GM10266 (cell line): ENCODE measurements around the gene ID2.

Source experiments
- DNase-seq: peaks from one replicate; pipeline ENCODE4 v3.0.0; 2012; ENCODE audit errors: extremely low spot score
- TF ChIP-seq, protein P1 (sequence below): IDR thresholded peaks from 2 replicates; pipeline ENCODE4 v1.5.1; 2012; ENCODE audit warnings: mild to moderate bottlenecking, low read depth; ENCODE audit not compliant: control insufficient read depth, insufficient read depth; ENCODE audit errors: missing control alignments

Gene ID2

DNA sequence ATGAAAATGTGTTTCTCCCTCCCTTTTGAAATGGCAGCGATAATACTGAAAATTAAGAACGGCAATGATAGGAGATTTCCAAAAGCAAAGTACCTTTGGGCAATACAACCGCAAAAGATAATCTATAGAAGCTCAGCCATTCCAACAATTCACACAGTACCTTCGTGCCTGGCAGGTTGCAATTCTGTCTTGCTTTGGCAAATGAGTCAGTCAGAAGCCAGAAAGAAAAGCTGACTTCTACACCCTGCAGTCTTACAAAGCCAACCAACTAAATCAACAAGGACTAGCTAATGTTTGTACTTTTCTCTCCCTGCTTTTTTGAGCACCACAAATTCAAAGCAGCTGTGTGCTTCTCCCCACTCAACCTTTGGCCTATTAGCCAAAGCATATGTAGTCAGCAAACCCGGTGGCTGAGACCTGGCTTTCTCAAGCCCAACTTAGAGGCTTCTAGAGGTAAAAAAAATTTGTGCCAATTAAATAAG, 25.7 kb upstream of the ID2 start:
- no peak for DNase-seq
- TF ChIP-seq, protein P1, sequence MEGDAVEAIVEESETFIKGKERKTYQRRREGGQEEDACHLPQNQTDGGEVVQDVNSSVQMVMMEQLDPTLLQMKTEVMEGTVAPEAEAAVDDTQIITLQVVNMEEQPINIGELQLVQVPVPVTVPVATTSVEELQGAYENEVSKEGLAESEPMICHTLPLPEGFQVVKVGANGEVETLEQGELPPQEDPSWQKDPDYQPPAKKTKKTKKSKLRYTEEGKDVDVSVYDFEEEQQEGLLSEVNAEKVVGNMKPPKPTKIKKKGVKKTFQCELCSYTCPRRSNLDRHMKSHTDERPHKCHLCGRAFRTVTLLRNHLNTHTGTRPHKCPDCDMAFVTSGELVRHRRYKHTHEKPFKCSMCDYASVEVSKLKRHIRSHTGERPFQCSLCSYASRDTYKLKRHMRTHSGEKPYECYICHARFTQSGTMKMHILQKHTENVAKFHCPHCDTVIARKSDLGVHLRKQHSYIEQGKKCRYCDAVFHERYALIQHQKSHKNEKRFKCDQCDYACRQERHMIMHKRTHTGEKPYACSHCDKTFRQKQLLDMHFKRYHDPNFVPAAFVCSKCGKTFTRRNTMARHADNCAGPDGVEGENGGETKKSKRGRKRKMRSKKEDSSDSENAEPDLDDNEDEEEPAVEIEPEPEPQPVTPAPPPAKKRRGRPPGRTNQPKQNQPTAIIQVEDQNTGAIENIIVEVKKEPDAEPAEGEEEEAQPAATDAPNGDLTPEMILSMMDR: no peak

DNA sequence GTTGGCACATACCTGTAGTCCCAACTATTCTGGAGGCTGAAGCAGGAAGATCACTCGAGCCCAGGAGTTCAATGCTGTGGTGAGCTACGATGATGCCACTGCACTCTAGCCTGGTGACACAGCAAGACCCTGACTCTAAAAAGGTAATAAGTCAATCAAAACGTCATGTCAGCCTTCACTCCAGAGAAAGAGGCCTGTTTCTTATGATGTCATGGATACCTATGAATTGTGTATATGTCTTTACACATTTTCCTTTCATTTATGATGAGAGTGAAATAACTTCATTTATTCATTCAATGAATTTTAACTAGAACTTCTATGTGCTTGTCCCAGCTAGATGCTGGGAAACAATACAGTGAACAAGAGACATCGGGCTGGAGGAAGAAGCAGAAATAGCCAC, 25.0 kb upstream of the ID2 start:
- DNase-seq: no peak
- TF ChIP-seq, protein P1: no peak

DNA sequence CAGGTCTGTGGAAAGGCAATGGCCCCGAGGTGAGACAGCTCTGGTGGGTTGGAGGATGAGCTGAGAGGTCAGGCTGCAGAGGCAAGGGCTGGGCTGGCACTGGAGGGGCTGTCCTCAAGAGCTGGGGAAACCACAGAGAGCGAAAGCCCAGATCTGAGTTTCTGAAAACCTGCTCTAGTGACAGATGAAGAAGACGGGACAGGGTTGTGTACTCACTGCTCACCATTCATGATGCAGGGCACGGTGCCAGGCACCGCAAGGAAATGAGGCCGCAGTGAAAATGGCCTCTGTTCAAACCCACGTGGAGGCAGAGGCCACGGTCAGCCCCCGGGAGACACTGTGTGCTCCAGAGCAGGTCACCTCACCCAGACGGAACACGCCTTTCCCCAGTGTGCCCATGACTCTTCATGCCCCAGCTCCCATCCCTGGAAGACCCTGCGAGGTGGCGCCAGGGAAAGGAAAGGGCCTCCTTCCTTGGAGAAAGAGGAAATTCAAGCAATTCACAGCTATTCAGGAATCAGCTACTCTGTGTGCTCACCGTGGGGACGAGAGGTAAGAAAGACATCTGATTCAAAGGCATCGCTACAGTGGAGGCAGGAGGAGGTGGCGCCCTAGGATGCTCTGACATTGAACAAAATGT, 24.3 kb upstream of the ID2 start:
- no peak for DNase-seq
- TF ChIP-seq, protein P1: no peak

DNA sequence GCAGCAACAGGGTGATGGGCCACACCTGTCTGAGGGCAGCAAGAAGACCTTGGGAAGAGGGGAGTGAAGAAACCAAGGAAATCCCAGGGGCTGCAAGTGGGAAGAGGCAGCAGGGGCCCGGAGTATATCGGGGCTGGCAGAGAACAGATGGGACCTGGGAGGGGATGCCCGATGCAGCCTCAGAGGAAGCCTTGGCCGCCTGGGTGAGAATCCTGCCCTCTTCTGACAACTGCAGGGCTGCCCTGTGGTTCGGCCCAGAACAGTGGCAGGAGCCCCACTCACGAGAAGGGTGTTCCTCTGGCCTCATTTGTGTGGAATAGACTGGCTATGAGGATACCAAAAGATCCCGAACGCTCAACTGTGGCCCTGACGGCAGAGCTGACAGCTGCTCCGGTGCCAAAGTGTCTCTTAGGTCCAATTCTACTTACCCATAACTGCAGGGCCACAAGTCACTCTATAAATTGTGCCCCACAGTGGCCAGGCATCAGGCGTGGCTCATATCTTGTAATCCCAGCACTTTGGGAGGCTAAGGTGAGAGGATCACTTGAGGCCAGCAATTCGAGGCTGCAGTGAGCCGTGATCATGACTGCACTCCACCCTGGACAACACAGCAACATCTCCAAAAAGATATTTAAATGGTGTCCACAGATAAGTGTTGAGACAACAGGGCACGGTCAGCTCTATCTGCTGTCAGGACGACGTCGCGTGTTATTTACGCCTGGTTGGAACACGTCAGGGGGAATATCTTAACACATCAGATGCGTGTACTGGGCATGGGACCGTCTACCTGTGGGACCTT, 23.6 kb upstream of the ID2 start:
- no peak for DNase-seq
- TF ChIP-seq, protein P1: no peak

DNA sequence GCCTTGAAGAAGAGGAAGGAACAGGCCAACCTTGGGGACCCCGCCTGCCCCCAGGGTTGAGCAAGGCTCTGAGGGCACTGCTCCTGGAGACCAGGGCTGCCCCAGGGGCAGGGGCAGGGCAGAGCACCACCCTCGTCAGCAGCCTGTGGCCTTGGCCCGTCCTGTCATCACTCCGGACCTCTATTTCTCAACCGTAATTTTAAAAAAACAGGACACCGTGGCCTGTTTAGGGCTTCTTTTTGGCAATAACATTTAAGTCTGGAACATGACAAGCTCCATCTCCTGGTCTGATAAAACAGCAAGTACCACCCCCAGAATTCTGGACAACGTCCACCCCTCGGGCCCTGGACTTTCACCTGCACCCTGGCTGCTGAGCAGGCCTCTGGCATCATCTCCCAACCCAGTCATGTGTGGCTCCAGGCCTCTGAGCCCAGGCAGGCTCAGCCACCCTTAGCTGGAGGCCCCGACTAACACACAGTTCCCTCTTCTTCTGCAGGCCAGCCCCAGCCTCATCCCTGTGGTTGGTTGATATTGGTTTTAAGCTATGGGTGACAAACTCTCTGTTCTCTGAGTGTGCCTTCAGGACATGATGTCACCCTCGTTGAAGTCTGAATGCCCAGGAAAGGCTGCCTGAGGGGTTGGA, 22.6 kb upstream of the ID2 start:
- TF ChIP-seq, protein P1: no peak
- no peak for DNase-seq

DNA sequence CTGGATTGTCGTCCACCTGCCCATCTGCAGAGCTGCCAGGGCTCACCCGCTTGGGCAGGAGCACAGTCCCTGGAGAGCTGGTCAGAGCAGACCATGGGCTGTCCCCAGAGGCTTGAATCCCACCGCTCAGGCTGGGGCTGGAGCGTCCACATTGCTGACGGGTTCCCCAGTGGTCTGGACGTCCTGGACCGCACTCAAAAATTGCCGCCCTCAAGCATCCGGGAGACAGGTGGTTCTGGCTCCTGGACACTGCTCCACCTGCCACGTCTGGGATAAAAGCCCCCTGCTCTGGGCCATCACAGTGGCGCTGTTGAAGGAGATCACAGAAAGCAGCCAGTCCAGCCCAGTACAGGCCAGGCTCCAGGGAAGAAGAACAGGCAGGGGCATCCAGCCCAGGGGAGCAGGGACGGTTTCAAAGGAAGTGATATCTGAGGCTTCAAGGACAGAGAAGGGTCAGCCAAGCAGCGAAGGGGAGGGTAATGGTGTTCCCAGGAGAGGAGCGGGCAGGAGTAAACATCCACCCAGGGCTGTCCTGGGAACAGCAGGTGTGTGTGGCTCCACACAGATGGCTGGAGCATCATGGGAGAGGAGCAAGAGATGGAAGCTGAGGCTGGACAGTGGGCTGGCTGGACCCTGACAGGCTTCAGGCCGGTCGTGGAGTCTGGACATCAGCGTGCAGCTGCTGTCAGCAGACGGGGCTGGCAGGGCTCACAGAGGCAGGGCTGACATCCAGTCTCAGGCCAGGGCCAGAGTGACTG, 21.9 kb upstream of the ID2 start:
- DNase-seq: no peak
- TF ChIP-seq, protein P1: no peak
